ENCODE results near the gene ACOT7. TPM values are rescaled to one million over a fixed set of nuclear protein-coding genes. Genes with fewer than 3 reads are reported as not detected.
"Not testable (repeated sequence)": the region's sequence is repeated elsewhere in the genome, so short reads cannot be mapped to it uniquely, and the experiment has no call there.

ACOT7 gene
- total RNA-seq, 4 donors from 2014 or later = 3.7 to 13.4 (median 6.3) TPM

DNA sequence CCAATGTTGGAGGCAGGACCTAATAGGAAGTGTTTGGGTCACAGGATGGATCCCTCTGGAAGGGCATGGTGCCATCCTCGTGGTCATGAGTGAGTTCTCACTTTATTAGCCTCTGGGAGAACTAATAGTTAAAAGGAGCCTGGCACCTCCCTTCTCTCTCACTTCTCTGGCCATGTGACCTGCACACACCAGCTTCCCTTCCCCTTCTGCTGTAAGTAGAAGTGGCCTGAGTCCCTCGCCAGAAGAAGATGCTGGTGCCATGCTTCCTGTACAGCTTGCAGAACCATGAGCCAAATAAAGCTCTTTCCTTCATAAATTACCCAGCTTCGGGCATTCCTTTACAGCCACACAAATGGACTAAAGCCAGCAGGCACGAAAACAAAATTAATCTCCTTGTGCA, 23.6 kb downstream of the ACOT7 start:
- TF ChIP-seq POLR2A (IDR thresholded peaks at IDR 0.05) = no peak
- TF ChIP-seq, protein P1, sequence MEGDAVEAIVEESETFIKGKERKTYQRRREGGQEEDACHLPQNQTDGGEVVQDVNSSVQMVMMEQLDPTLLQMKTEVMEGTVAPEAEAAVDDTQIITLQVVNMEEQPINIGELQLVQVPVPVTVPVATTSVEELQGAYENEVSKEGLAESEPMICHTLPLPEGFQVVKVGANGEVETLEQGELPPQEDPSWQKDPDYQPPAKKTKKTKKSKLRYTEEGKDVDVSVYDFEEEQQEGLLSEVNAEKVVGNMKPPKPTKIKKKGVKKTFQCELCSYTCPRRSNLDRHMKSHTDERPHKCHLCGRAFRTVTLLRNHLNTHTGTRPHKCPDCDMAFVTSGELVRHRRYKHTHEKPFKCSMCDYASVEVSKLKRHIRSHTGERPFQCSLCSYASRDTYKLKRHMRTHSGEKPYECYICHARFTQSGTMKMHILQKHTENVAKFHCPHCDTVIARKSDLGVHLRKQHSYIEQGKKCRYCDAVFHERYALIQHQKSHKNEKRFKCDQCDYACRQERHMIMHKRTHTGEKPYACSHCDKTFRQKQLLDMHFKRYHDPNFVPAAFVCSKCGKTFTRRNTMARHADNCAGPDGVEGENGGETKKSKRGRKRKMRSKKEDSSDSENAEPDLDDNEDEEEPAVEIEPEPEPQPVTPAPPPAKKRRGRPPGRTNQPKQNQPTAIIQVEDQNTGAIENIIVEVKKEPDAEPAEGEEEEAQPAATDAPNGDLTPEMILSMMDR (IDR thresholded peaks at IDR 0.05) = no peak
- Histone ChIP-seq H3K27ac (no peak overlapping the region), H3K27me3 (no peaks in the 10 kb centered on the region), H3K4me3 (replicated peaks in 1 of 3) (no peak overlapping the region), H3K4me1 (no peaks in the 10 kb centered on the region), H3K9me3 (no peaks in the 10 kb centered on the region), H3K36me3 (no peaks in the 10 kb centered on the region)
- WGBS, 2 donors = 76 to 82% methylated on average over 4 of the region's 4 CpGs
- intact Hi-C loops (cut with DNase I) = no loop called here
- DNase-seq = no peak

DNA sequence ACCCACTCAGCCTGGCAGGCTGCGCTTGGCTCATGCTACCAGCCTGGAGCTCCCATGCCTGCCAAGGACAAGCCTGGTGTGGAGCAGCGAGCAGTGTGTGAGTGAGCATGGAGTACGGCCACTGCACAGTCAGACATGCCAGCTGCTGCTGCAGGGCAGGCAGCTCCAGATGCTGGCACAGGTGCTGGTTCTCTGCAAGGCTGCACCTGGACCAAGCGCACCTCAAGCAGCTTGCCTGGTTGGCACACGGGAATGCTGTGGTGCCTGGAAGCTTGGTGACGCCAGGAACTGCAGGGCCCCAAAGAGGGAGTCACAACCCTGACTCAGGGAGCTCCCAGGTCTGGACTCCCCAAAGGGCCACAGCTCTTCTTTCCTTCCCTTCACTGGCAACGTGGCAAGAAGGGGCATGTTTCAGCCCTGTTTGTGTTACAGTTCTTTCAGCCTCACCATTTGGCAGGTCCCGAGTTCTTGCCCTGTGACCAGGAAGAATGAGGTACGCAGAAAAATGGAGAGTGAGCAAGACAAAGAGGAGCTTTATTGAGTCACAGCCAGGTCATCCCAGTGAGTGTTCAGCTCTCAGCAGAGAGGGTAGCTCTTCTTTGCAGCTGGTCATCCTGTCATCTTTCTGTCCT, 26.1 kb downstream of the ACOT7 start:
- 95 to 99% methylated on average over 6 to 7 of the region's 9 CpGs for WGBS, 2 donors
- intact Hi-C loops (cut with DNase I) = loop anchor here (5.0 kb wide), 1 partner anchor 40 kb away; no protein-coding TSS in a partner anchor
- no peak overlapping the region for H3K27ac ChIP-seq

DNA sequence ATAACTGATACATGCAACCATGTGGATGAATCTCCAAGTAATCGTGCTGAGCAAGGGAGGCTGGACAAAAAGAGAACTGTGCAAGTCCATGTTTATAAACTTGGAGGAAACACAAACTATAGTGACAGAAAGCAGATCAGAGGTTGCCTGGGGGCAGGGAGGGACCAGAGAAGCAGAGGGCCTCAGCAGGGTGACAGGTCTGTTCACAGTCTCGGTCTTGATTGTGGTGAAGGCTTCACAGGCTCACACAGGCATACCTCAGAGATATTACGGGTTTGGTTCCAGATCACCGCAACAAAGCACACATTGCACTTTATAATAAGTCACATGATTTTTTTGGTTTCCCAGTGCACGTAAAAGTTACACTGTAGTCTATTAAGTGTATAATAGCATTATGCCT, 28.5 kb downstream of the ACOT7 start:
- intact Hi-C loops (cut with DNase I) = loop anchor here (5.0 kb wide), 1 partner anchor 42 kb away; no protein-coding TSS in a partner anchor
- Histone ChIP-seq H3K4me3 (replicated peaks in 1 of 3) (no peak overlapping the region), H3K9me3 (no peaks in the 10 kb centered on the region), H3K27ac (no peak overlapping the region), H3K36me3 (no peaks in the 10 kb centered on the region), H3K4me1 (peaks cover 0 to 4% of the 10 kb centered on the region in 2 donors), H3K27me3 (no peaks in the 10 kb centered on the region)
- TF ChIP-seq, protein P1 (IDR thresholded peaks at IDR 0.05) = no peak
- TF ChIP-seq POLR2A (IDR thresholded peaks at IDR 0.05) = no peak
- WGBS, 2 donors = 89 to 91% methylated on average over 5 of the region's 5 CpGs
- DNase-seq = no peak

More for the DNA sequence above, 26.1 kb downstream of the ACOT7 start:
- Histone ChIP-seq H3K9me3 (no peaks in the 10 kb centered on the region), H3K4me3 (replicated peaks in 1 of 3) (no peak overlapping the region), H3K4me1 (no peaks in the 10 kb centered on the region), H3K27me3 (no peaks in the 10 kb centered on the region), H3K36me3 (no peaks in the 10 kb centered on the region)
- DNase-seq = no peak
- TF ChIP-seq, protein P1 (IDR thresholded peaks at IDR 0.05) = no peak
- no peak for TF ChIP-seq POLR2A (IDR thresholded peaks at IDR 0.05)

DNA sequence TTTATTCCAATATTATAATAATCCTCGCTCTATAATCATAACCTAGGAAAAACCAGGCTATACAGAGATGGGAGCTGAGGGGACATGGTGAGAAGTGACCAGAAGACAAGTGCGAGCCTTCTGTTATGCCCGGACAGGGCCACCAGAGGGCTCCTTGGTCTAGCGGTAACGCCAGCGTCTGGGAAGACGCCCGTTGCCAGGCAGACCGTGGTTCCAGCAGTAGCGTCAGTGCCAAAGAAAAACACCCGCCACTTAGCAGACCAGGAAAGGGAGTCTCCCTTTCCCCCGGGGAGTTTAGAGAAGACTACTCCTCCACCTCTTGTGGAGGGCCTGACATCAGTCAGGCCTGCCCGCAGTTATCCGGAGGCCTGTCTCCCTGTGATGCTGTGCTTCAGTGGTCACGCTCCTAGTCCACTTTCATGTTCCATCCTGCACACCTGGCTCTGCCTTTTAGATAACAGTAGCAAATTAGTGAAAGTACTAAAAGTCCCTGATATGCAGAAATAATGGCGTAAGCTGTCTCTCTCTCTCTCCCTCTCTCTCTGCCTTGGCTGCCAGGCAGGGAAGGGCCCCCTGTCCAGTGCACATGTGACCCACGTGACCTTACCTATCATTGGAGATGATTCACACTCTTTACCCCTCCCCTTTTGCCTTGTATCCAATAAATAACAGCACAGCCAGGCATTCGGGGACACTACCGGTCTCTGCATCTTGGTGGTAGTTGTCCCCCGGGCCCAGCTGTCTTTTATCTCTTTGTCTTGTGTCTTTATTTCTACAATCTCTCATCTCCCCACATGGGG, 30.3 kb downstream of the ACOT7 start:
- peak; percentile 80 to 81 for DNase-seq
- H3K27me3 ChIP-seq; H3K4me3 ChIP-seq (replicated peaks in 1 of 3); H3K9me3 ChIP-seq; H3K36me3 ChIP-seq; intact Hi-C loops (cut with DNase I); H3K27ac ChIP-seq: not testable (repeated sequence)
- peaks cover 0 to 22% of the 10 kb centered on the region in 2 donors for H3K4me1 ChIP-seq
- 34 to 38% methylated on average over 19 to 20 of the region's 20 CpGs for WGBS, 2 donors
- TF ChIP-seq, protein P1 (IDR thresholded peaks at IDR 0.05) = peak; percentile 61 to 91 (median 72)
